Renal pelvis (tissue), 4 donors: ENCODE results near the gene GALNT2. TPM values are rescaled to one million over a fixed set of nuclear protein-coding genes. Genes with fewer than 3 reads are reported as not detected.

Experiments used
- DNase-seq: peaks from one replicate; pipeline ENCODE4 v3.0.0-alpha.2; 2013
- polyA plus RNA-seq, 3 donors: library from polyadenylated mRNA; unstranded; fragments of 120-200 nt; gene quantifications; one replicate each; pipeline ENCODE4 v1.2.1, GENCODE V29; 2013; ENCODE audit not compliant: insufficient read length in 3 of 3

The GALNT2 gene
- polyA plus RNA-seq, 3 donors = 59.2 to 72.9 (median 65.4) TPM

GRCh38 chr1:230316864-230317745 lies 250.1 kb downstream of the GALNT2 start:
- DNase-seq = no peak

GRCh38 chr1:230317823-230318819 lies 251.1 kb downstream of the GALNT2 start:
- DNase-seq = no peak

GRCh38 chr1:230319014-230319747 lies 252.1 kb downstream of the GALNT2 start:
- DNase-seq = no peak

- no peak for DNase-seq
Measured at GRCh38 chr1:230320804-230321203, 253.8 kb downstream of the GALNT2 start.

GRCh38 chr1:230321341-230321740 lies 254.3 kb downstream of the GALNT2 start:
- DNase-seq = no peak

- no peak for DNase-seq
Measured at GRCh38 chr1:230321741-230322420, 254.8 kb downstream of the GALNT2 start.

GRCh38 chr1:230322421-230322756 lies 255.4 kb downstream of the GALNT2 start:
- DNase-seq = no peak

GRCh38 chr1:230322967-230323547 lies 256.0 kb downstream of the GALNT2 start:
- no peak for DNase-seq

GRCh38 chr1:230323686-230324085 lies 256.6 kb downstream of the GALNT2 start:
- no peak for DNase-seq

- no peak for DNase-seq
Measured at GRCh38 chr1:230326971-230327891, 260.2 kb downstream of the GALNT2 start.

GRCh38 chr1:230327892-230328284 lies 260.9 kb downstream of the GALNT2 start:
- DNase-seq = no peak

GRCh38 chr1:230328342-230329015 lies 261.4 kb downstream of the GALNT2 start:
- DNase-seq = no peak

GRCh38 chr1:230330157-230330556 lies 263.1 kb downstream of the GALNT2 start:
- DNase-seq = no peak
